ENCODE measurements around the gene PC. TPM values are rescaled to one million over a fixed set of nuclear protein-coding genes. Genes with fewer than 3 reads are reported as not detected.

PC gene
- total RNA-seq, 4 donors from 2014 or later: 13.5 to 43.0 (median 27.5) TPM

DNA sequence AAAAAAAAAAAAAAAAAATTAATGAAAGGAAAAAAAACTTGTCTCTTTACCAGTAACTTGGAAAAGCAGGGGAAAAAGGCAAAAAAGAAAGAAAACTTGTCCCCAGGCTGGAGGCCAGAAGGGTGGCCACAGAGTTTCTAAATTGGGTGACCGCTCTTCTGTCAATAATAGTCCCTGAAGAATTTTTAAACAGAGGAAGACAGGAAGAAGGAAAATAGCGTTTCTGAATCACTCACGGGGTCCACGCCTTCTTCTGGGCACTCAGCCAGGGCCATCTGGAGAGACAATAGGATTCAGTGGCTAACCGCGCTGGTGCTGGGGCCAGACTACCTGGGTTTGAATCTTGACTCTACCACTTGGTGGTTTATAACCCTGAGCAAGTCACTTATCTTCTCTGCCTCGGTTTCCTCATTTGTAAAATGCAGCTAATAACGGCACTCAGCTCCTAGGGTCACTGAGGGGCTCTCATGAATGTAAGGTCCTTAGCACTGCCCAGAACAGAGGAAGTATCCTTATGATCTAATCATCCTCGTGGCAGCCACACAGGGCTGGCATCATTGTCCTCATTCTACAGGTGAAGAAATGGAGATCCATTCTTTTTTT is 23.9 kb upstream of the PC start:
- intact Hi-C loops (cut with DNase I): no loop called here
- H3K4me3 ChIP-seq: no peak overlapping the region
- DNase-seq: peak; percentile 7
- peak overlapping the region in 1 of 4 donors; percentile 44 for H3K27ac ChIP-seq
- peaks cover 13 to 46% (median 17%) of the 10 kb centered on the region in 3 donors for H3K4me1 ChIP-seq
- no peaks in the 10 kb centered on the region for H3K27me3 ChIP-seq
- no peaks in the 10 kb centered on the region for H3K36me3 ChIP-seq
- H3K9me3 ChIP-seq: peaks cover 0 to 6% (median 0%) of the 10 kb centered on the region in 3 donors
- TF ChIP-seq POLR2A (IDR thresholded peaks at IDR 0.05): no peak
- WGBS, 2 donors: 12 to 15% methylated on average over 9 of the region's 9 CpGs

DNA sequence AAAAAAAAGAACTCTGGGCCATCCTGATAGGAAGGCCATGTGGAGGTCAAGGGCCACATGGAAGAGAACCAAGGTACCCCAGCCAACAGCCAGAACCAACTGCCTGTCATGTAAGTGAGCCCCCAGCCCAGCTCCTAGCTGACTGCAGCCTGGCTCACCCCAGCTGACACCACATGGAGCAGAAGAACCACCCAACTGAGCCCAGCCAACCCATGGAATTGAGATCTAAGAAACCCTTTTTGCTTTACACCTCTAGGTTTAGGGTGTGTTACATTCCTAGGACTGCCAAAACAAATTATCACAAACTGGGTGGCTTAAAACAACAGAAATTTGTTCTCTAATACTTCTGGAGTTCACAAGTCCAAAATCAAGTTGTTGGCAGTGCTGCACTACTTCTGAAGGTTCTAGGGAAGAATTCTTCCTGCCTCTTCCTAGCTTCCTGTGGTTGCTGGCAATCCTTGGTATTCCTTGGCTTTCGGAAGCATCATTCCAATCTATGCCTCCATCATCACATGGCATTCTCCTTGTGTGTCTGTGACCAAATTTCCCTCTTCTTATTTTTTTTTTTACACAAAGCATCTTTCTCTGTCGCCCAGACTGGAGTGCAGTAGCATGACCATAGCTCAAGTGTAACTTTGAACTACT is 21.3 kb upstream of the PC start:
- H3K4me1 ChIP-seq: peaks cover 13 to 27% (median 13%) of the 10 kb centered on the region in 3 donors

DNA sequence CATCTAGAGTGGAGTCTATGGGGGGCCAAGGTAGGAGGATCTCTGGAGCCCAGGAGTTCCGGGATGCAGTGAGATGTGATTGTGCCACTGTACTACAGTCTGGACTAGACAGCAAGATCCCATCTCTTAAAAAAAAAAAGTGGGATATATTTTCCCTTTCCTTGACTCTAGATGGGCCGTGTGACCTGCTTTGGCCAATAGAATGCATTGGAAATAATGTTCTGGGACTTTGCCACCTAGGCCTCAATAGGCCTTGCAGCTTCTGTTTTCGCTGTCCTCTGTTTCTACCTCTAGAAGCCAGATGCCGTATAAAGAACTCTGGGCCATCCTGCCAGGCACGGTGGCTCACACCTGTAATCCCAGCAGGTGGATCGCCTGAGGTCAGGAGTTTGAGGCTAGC is 20.5 kb upstream of the PC start:
- DNase-seq: no peak
- Histone ChIP-seq H3K36me3 (no peaks in the 10 kb centered on the region), H3K4me3 (no peak overlapping the region), H3K27ac (no peak overlapping the region), H3K27me3 (no peaks in the 10 kb centered on the region), H3K4me1 (peaks cover 10 to 19% (median 10%) of the 10 kb centered on the region in 3 donors), H3K9me3 (peaks cover 0 to 6% (median 0%) of the 10 kb centered on the region in 3 donors)
- 86 to 93% methylated on average over 3 to 4 of the region's 6 CpGs for WGBS, 2 donors
- intact Hi-C loops (cut with DNase I): no loop called here
- TF ChIP-seq POLR2A (IDR thresholded peaks at IDR 0.05): no peak
- TF ChIP-seq, protein P1, sequence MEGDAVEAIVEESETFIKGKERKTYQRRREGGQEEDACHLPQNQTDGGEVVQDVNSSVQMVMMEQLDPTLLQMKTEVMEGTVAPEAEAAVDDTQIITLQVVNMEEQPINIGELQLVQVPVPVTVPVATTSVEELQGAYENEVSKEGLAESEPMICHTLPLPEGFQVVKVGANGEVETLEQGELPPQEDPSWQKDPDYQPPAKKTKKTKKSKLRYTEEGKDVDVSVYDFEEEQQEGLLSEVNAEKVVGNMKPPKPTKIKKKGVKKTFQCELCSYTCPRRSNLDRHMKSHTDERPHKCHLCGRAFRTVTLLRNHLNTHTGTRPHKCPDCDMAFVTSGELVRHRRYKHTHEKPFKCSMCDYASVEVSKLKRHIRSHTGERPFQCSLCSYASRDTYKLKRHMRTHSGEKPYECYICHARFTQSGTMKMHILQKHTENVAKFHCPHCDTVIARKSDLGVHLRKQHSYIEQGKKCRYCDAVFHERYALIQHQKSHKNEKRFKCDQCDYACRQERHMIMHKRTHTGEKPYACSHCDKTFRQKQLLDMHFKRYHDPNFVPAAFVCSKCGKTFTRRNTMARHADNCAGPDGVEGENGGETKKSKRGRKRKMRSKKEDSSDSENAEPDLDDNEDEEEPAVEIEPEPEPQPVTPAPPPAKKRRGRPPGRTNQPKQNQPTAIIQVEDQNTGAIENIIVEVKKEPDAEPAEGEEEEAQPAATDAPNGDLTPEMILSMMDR (IDR thresholded peaks at IDR 0.05): no peak

More for the DNA sequence above, 21.3 kb upstream of the PC start:
- TF ChIP-seq POLR2A (IDR thresholded peaks at IDR 0.05): no peak
- TF ChIP-seq, protein P1 (IDR thresholded peaks at IDR 0.05): no peak
- H3K27ac ChIP-seq: no peak overlapping the region
- no peak for DNase-seq
- H3K27me3 ChIP-seq: no peaks in the 10 kb centered on the region
- no peaks in the 10 kb centered on the region for H3K36me3 ChIP-seq
- 88 to 97% methylated on average over 2 of the region's 2 CpGs for whole genome bisulfite sequencing, 2 donors
- intact Hi-C loops (cut with DNase I): no loop called here
- no peak overlapping the region for H3K4me3 ChIP-seq
- H3K9me3 ChIP-seq: peaks cover 0 to 6% (median 0%) of the 10 kb centered on the region in 3 donors

GRCh38 chr11:66978229-66978628 is 20.0 kb upstream of the PC start:
- H3K9me3 ChIP-seq: peaks cover 0 to 6% (median 0%) of the 10 kb centered on the region in 3 donors
- WGBS, 2 donors: 92 to 100% methylated on average over 1 to 2 of the region's 2 CpGs
- H3K27me3 ChIP-seq: no peaks in the 10 kb centered on the region
- TF ChIP-seq, protein P1 (IDR thresholded peaks at IDR 0.05): no peak
- TF ChIP-seq POLR2A (IDR thresholded peaks at IDR 0.05): no peak
- H3K36me3 ChIP-seq: no peaks in the 10 kb centered on the region
- no peak overlapping the region for H3K4me3 ChIP-seq
- intact Hi-C loops (cut with DNase I): no loop called here
- no peak for DNase-seq
- peaks cover 7 to 15% (median 8%) of the 10 kb centered on the region in 3 donors for H3K4me1 ChIP-seq
- H3K27ac ChIP-seq: no peak overlapping the region

- H3K9me3 ChIP-seq: peaks cover 0 to 6% (median 0%) of the 10 kb centered on the region in 3 donors
- TF ChIP-seq, protein P1 (IDR thresholded peaks at IDR 0.05): no peak
- TF ChIP-seq POLR2A (IDR thresholded peaks at IDR 0.05): no peak
- no peak overlapping the region for H3K4me3 ChIP-seq
- WGBS, 2 donors: 82% methylated on average over 4 of the region's 6 CpGs; no CpG with 5 or more reads in 1 of the 2 donors
- no peak overlapping the region for H3K27ac ChIP-seq
- H3K4me1 ChIP-seq: peaks cover 4 to 9% (median 7%) of the 10 kb centered on the region in 3 donors
- DNase-seq: no peak
- H3K36me3 ChIP-seq: no peaks in the 10 kb centered on the region
- no peaks in the 10 kb centered on the region for H3K27me3 ChIP-seq
- intact Hi-C loops (cut with DNase I): no loop called here
Measured at GRCh38 chr11:66976925-66977324, 18.7 kb upstream of the PC start.
